HFFc6 (cell line): Measurements from ENCODE around the gene TBC1D7. TPM values are rescaled to one million over a fixed set of nuclear protein-coding genes. Genes with fewer than 3 reads are reported as not detected.
"Not testable (repeated sequence)": the region's sequence is repeated elsewhere in the genome, so short reads cannot be mapped to it uniquely, and the experiment has no call there.

Experiments
- DNase-seq: peaks from one replicate; pipeline ENCODE4 v3.0.0-alpha.2; 2018
- H3K27ac Mint-ChIP-seq: 2 replicates; pipeline ENCODE4 v1.8.0; 2020; ENCODE audit warnings: mild to moderate bottlenecking, mixed read lengths
- H3K27me3 Mint-ChIP-seq: 2 replicates; pipeline ENCODE4 v1.8.0; 2021; ENCODE audit warnings: mild to moderate bottlenecking, moderate library complexity, mixed read lengths; ENCODE audit not compliant: insufficient read depth
- H3K36me3 Mint-ChIP-seq: 2 replicates; pipeline ENCODE4 v1.8.0; 2021; ENCODE audit warnings: low read depth, mixed read lengths
- H3K4me1 Mint-ChIP-seq: 2 replicates; pipeline ENCODE4 v1.8.0; 2020; ENCODE audit warnings: low read depth, mixed read lengths
- H3K4me3 Mint-ChIP-seq: 2 replicates; pipeline ENCODE4 v1.8.0; 2020; ENCODE audit warnings: mild to moderate bottlenecking, moderate library complexity, mixed read lengths
- H3K9me3 Mint-ChIP-seq: 2 replicates; pipeline ENCODE4 v1.8.0; 2020; ENCODE audit warnings: mild to moderate bottlenecking, mixed read lengths
- total RNA-seq, 6 experiments: library from RNA; stranded (reverse); fragmentation: NEBNext Ultra II Directional; extraction: Animal tissue kit (Norgen Biotek cat#: 25700); gene quantifications; 2 replicates in 1 of 6; 3 replicates in 5 of 6; pipeline ENCODE4 v1.2.3, GENCODE V29; 2021
- TF ChIP-seq, protein P1 (sequence below): fragments of 200-600 bp; sonication (generic); IDR thresholded peaks from 2 replicates; pipeline ENCODE4 v1.5.0; 2021; ENCODE audit warnings: antibody characterized with exemption, mild to moderate bottlenecking

TBC1D7 gene
- total RNA-seq, 6 experiments from 2014 or later: 11.5 to 15.1 (median 14.6) TPM

DNA sequence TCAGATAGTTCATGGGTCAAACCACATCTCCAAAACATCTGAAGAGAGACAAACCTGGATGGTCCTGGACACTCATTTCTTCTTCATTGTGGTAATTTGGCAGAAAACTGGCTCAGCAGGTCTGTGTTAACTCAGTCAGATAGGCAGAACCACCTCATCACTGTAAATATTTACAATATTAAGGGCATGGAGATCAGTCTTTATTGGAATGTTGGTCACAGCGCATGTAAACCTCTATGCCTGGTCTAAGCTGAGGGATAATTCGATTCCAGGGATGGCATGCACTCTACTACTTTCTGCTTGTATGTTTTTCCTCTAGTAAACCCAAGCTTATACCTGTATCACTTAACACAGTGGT lies 4.0 kb upstream of the TBC1D7 start:
- H3K4me3 Mint-ChIP-seq: no peak overlapping the region

GRCh38 chr6:13331516-13332348 lies 3.4 kb upstream of the TBC1D7 start:
- peak; percentile 28 for DNase-seq
- Mint-ChIP-seq H3K9me3 (no peaks in the 10 kb centered on the region), H3K27ac (no peak overlapping the region), H3K4me3 (no peak overlapping the region), H3K27me3 (peaks cover 1% of the 10 kb centered on the region; the same call in 1 of the 2 replicates), H3K4me1 (peaks cover 32% of the 10 kb centered on the region), H3K36me3 (no peaks in the 10 kb centered on the region)
- TF ChIP-seq, protein P1, sequence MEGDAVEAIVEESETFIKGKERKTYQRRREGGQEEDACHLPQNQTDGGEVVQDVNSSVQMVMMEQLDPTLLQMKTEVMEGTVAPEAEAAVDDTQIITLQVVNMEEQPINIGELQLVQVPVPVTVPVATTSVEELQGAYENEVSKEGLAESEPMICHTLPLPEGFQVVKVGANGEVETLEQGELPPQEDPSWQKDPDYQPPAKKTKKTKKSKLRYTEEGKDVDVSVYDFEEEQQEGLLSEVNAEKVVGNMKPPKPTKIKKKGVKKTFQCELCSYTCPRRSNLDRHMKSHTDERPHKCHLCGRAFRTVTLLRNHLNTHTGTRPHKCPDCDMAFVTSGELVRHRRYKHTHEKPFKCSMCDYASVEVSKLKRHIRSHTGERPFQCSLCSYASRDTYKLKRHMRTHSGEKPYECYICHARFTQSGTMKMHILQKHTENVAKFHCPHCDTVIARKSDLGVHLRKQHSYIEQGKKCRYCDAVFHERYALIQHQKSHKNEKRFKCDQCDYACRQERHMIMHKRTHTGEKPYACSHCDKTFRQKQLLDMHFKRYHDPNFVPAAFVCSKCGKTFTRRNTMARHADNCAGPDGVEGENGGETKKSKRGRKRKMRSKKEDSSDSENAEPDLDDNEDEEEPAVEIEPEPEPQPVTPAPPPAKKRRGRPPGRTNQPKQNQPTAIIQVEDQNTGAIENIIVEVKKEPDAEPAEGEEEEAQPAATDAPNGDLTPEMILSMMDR: peak; percentile 89

More for the DNA sequence above, 4.0 kb upstream of the TBC1D7 start:
- Mint-ChIP-seq H3K36me3 (no peaks in the 10 kb centered on the region), H3K9me3 (no peaks in the 10 kb centered on the region), H3K27ac (no peak overlapping the region), H3K4me1 (peaks cover 28% of the 10 kb centered on the region), H3K27me3 (peaks cover 1% of the 10 kb centered on the region; the same call in 1 of the 2 replicates)
- DNase-seq: no peak
- TF ChIP-seq, protein P1: no peak

GRCh38 chr6:13328875-13329183 lies 492 bp upstream of the TBC1D7 start:
- Mint-ChIP-seq H3K27ac (peak overlapping the region; percentile 87), H3K4me1 (peaks cover 27% of the 10 kb centered on the region), H3K27me3 (peaks cover 1% of the 10 kb centered on the region; the same call in 1 of the 2 replicates), H3K4me3 (peak overlapping the region; percentile 96), H3K9me3 (no peaks in the 10 kb centered on the region), H3K36me3 (peaks cover 5% of the 10 kb centered on the region; the same call in 1 of the 2 replicates)
- no peak for DNase-seq
- TF ChIP-seq, protein P1: no peak

GRCh38 chr6:13327691-13328075 lies 654 bp downstream of the TBC1D7 start:
- Mint-ChIP-seq H3K4me1 (peaks cover 27% of the 10 kb centered on the region), H3K36me3 (peaks cover 5% of the 10 kb centered on the region; the same call in 1 of the 2 replicates), H3K9me3 (no peaks in the 10 kb centered on the region), H3K4me3 (peak overlapping the region; percentile 96), H3K27ac (peak overlapping the region; percentile 87), H3K27me3 (peaks cover 1% of the 10 kb centered on the region; the same call in 1 of the 2 replicates)
- DNase-seq: no peak
- TF ChIP-seq, protein P1: no peak

GRCh38 chr6:13326031-13326586 lies 2.2 kb downstream of the TBC1D7 start:
- H3K9me3 Mint-ChIP-seq, H3K27me3 Mint-ChIP-seq, DNase-seq, H3K27ac Mint-ChIP-seq: not testable (repeated sequence)
- peaks cover 22% of the 10 kb centered on the region for H3K4me1 Mint-ChIP-seq
- peak overlapping the region; percentile 96; the same call in 1 of the 2 replicates for H3K4me3 Mint-ChIP-seq
- peaks cover 12% of the 10 kb centered on the region for H3K36me3 Mint-ChIP-seq
